BJ (cell line): Measurements from ENCODE around the gene NOL3. TPM values are rescaled to one million over a fixed set of nuclear protein-coding genes. Genes with fewer than 3 reads are reported as not detected.
"Not testable (repeated sequence)": the region's sequence is repeated elsewhere in the genome, so short reads cannot be mapped to it uniquely, and the experiment has no call there.

Experiments used
- CTCF ChIA-PET: fragments of 350-600 bp; formaldehyde crosslinking; extraction: SDS; loops from one replicate; lab custom pipeline; 2021; ENCODE audit warnings: antibody characterized with exemption, inconsistent platforms; lab: Yijun Ruan, JAX
- POLR2A ChIA-PET: fragments of 300-600 bp; sonication (Branson Sonifier 250); formaldehyde crosslinking; extraction: SDS; loops from one replicate; lab custom pipeline; 2021; ENCODE audit warnings: antibody characterized with exemption; lab: Charles Lee
- DNase-seq: peaks from one replicate; pipeline ENCODE4 v3.0.0-alpha.2; 2011; ENCODE audit warnings: low read depth
- H3K27me3 ChIP-seq: 2 replicates; pipeline ENCODE4 v1.6.0; 2011; ENCODE audit warnings: low read length; ENCODE audit not compliant: control insufficient read depth, insufficient read depth
- H3K36me3 ChIP-seq: 2 replicates; pipeline ENCODE4 v1.5.1; 2011; ENCODE audit warnings: low read length; ENCODE audit not compliant: control insufficient read depth, insufficient read depth
- H3K4me3 ChIP-seq: 2 replicates; pipeline ENCODE4 v1.5.1; 2011; ENCODE audit warnings: low read depth, mild to moderate bottlenecking, control low read depth, low read length
- polyA minus RNA-seq: library from RNA; depleted of rRNA, polyadenylated mRNA; stranded (reverse); fragments of >200 nt; gene quantifications from 2 replicates; pipeline ENCODE4 v1.2.3, GENCODE V29; 2011; rRNA and poly(A)+ RNA removed
- polyA plus RNA-seq: library from polyadenylated mRNA; depleted of rRNA; stranded (reverse); fragments of >200 nt; gene quantifications from 2 replicates; pipeline ENCODE4 v1.2.3, GENCODE V29; 2011; rRNA removed
- TF ChIP-seq, protein P1 (sequence below): IDR thresholded peaks from 2 replicates; pipeline ENCODE4 v1.5.1; 2011; ENCODE audit warnings: low read depth, mild to moderate bottlenecking, control low read depth, inconsistent platforms, low read length, moderate library complexity; ENCODE audit not compliant: insufficient read depth

Gene NOL3
- polyA plus RNA-seq, result 12.7 and 14.7 TPM in 2 replicates
- 3.2 and 4.7 TPM in 2 replicates for polyA minus RNA-seq

DNA sequence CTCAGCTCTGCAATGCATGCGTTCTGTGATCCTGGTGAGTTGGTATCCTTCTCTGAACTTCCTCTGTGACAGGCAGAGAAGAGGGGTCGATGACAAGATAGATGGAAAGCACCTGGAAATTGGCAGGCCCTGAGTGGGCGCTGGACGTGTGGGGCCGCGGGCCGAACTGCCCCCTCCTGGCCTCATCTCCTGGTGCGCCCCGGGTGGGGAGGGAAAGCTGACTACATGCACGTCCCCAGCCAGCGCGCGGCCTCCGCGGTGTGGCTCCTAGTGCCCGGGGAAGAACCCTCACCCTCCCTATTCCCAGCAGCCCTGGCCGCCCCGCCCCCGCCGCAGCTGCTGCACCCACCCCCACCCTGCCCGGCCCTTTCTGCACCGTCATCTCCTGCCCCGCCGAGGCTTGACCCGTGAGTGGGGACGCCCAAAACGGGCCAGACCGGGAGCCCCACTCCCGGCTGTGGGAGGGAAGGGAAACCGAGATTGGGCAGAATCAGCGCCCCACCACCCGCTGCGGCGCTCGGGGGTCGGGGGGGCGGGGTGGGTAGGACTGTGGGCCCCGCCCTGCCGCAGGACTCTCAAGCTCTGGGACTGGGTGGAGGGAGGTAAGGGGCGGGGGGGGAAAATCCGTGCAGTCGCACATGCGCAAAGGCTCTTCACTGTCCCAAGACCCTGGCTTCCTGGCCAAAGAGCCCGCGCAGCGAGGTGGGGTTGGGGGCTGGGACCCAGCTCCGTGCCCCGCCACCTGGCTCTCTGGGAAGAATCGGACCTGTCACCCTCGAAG, at the start of gene NOL3:
Gene NOL3 (plus strand): TSS at position 371 of the 781 bp plus-strand sequence.
- CTCF ChIA-PET, result interaction anchor here (0.6 to 5.1 kb wide), 10 partner anchors 9 to 1510 kb away, joined by 3 to 34 read pairs (median 4); partner anchors contain the start of gene B3GNT9
- DNase-seq, result no peak
- POLR2A ChIA-PET, result interaction anchor here (0.6 to 1.4 kb wide), 2 partner anchors 9 to 77 kb away, joined by 3 read pairs; no protein-coding TSS in a partner anchor
- peaks cover 10% of the 10 kb centered on the region for H3K27me3 ChIP-seq
- H3K4me3 ChIP-seq, result peak within 1 kb of the TSS; percentile 37
- TF ChIP-seq, protein P1, sequence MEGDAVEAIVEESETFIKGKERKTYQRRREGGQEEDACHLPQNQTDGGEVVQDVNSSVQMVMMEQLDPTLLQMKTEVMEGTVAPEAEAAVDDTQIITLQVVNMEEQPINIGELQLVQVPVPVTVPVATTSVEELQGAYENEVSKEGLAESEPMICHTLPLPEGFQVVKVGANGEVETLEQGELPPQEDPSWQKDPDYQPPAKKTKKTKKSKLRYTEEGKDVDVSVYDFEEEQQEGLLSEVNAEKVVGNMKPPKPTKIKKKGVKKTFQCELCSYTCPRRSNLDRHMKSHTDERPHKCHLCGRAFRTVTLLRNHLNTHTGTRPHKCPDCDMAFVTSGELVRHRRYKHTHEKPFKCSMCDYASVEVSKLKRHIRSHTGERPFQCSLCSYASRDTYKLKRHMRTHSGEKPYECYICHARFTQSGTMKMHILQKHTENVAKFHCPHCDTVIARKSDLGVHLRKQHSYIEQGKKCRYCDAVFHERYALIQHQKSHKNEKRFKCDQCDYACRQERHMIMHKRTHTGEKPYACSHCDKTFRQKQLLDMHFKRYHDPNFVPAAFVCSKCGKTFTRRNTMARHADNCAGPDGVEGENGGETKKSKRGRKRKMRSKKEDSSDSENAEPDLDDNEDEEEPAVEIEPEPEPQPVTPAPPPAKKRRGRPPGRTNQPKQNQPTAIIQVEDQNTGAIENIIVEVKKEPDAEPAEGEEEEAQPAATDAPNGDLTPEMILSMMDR, result no peak
- H3K36me3 ChIP-seq, result no peaks in the 10 kb centered on the region

DNA sequence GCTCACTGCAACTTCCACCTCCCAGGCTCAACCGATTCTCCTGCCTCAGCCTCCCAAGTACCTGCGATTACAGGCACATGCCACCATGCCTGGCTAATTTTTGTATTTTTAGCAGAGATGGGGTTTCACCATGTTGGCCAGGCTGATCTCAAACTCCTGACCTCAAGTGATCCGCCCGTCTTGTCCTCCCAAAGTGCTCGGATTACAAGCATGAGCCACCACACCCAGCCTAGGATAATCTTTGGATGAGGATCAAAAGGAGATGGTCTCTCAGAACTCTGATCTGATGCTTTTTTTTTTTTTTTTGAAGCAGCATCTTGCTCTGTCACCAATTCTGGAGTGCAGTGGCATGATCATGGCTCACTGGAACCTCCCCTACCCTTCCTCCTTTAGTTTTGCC, 47.5 kb upstream of the NOL3 start:
- POLR2A ChIA-PET, H3K36me3 ChIP-seq, H3K27me3 ChIP-seq, DNase-seq, H3K4me3 ChIP-seq, CTCF ChIA-PET: not testable (repeated sequence)

DNA sequence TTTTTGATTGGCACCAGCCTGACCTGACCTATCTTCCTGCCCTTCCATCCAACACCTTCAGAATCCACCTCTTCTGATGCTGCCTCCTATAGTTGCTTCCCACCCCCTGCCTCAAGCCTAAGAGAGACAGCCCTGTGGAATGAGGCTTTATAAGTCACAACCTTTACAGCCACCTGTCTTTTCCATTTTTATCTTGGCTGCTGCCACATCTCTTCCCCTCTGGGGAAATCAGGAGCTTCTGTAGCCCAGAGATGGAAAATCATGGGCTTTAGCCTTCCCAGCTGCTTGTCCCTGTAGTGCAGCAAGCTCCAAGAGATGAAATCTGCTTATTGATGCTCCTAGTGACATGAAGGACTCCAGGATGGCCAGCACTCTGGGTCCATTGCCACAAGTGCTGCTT, 41.9 kb upstream of the NOL3 start:
- DNase-seq, result no peak
- CTCF ChIA-PET, result interaction anchor here (0.7 to 2.7 kb wide), 6 partner anchors 9 to 150 kb away, joined by 3 to 12 read pairs (median 5); partner anchors contain the start of gene B3GNT9
- POLR2A ChIA-PET, result no interaction called here
- H3K4me3 ChIP-seq, result no peak overlapping the region
- TF ChIP-seq, protein P1, result no peak
- H3K36me3 ChIP-seq, result peaks cover 2% of the 10 kb centered on the region; the same call in 1 of the 2 replicates
- H3K27me3 ChIP-seq, result no peaks in the 10 kb centered on the region

DNA sequence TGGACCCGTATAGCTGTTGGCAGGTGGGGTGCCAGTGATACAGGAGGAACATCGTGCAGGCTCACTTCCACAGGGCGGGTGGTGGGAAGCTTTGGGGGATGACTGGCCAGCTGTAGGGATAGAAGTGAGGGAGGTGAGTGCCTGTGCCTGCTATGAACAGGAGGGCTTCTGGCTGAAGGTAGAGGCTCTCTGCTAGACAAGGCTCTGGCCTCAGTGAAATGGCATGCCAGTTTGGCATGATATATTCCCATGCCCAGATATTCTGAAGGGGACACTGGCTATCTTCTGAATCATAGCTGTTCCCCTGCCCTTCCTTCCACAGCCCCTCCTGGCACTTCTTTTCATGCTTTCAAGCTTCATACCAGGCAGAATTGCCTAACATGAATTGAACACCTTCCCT, 41.5 kb upstream of the NOL3 start:
- H3K27me3 ChIP-seq, result no peaks in the 10 kb centered on the region
- POLR2A ChIA-PET, result no interaction called here
- peaks cover 2% of the 10 kb centered on the region; the same call in 1 of the 2 replicates for H3K36me3 ChIP-seq
- TF ChIP-seq, protein P1, result no peak
- H3K4me3 ChIP-seq, result no peak overlapping the region
- CTCF ChIA-PET, result interaction anchor here (0.7 to 2.7 kb wide), 8 partner anchors 9 to 233 kb away, joined by 3 to 12 read pairs (median 4); partner anchors contain the start of gene B3GNT9
- no peak for DNase-seq

DNA sequence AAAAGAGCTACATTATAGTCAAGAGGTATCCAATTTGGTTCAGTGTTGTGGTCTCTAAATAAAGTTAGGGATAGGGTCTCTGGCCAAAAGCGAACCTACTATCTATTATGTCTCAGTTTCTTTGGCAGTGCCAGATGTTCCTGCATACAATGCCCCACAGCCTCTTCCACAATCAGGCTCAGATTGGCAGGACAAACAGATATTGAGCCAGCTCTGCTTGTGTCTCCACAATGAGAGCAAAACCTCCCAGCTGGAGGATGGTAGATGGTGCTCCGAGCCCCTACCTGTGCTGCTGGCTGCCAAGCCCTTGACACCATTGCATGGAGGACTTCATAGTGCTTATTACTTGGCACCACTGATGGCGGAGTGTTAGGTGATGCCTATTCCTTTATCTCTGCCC, 40.9 kb upstream of the NOL3 start:
- DNase-seq, result no peak
- ChIA-PET POLR2A (no interaction called here), CTCF (interaction anchor here (0.9 to 2.7 kb wide), 5 partner anchors 9 to 234 kb away, joined by 4 to 12 read pairs (median 4); partner anchors contain the start of gene B3GNT9)
- Histone ChIP-seq H3K27me3 (no peaks in the 10 kb centered on the region), H3K36me3 (peaks cover 6% of the 10 kb centered on the region), H3K4me3 (no peak overlapping the region)
- TF ChIP-seq, protein P1, result no peak
